H9 (cell line): ENCODE data around the gene EMX2. TPM values are rescaled to one million over a fixed set of nuclear protein-coding genes. Genes with fewer than 3 reads are reported as not detected.

ENCODE experiments used
- DNase-seq: peaks from one replicate; pipeline ENCODE4 v3.0.0-alpha.2; 2017
- H2AFZ ChIP-seq: one replicate; pipeline ENCODE4 v1.6.1; 2013; ENCODE audit warnings: mild to moderate bottlenecking, low read length, control low read depth, moderate library complexity
- H2AK5ac ChIP-seq: 2 replicates; pipeline ENCODE4 v1.6.1; 2013; ENCODE audit warnings: low read length, control low read depth, mixed read lengths; ENCODE audit not compliant: insufficient read length
- H2BK120ac ChIP-seq: one replicate; pipeline ENCODE4 v1.6.1; 2013; ENCODE audit warnings: low read depth, mild to moderate bottlenecking, low read length, control low read depth, inconsistent platforms; ENCODE audit not compliant: poor library complexity, severe bottlenecking
- H2BK12ac ChIP-seq: 2 replicates; pipeline ENCODE4 v1.6.1; 2013; ENCODE audit warnings: low read length, control low read depth, mixed read lengths, low read depth; ENCODE audit not compliant: insufficient read length
- H2BK15ac ChIP-seq: 2 replicates; pipeline ENCODE4 v1.6.1; 2013; ENCODE audit warnings: low read depth, low read length, control low read depth
- H2BK20ac ChIP-seq: one replicate; pipeline ENCODE4 v1.6.1; 2013; ENCODE audit warnings: low read depth, mild to moderate bottlenecking, low read length, control low read depth, inconsistent platforms; ENCODE audit not compliant: poor library complexity, severe bottlenecking
- H2BK5ac ChIP-seq: 2 replicates; pipeline ENCODE4 v1.6.1; 2013; ENCODE audit warnings: low read length, control low read depth, mixed read lengths; ENCODE audit not compliant: insufficient read length
- H3K14ac ChIP-seq: 2 replicates; pipeline ENCODE4 v1.6.1; 2013; ENCODE audit warnings: low read length, control low read depth; ENCODE audit not compliant: insufficient read depth
- H3K18ac ChIP-seq: 2 replicates; pipeline ENCODE4 v1.6.1; 2013; ENCODE audit warnings: low read depth, mild to moderate bottlenecking, mixed read lengths, low read length, control low read depth; ENCODE audit not compliant: insufficient read length
- H3K23ac ChIP-seq: 2 replicates; pipeline ENCODE4 v1.6.1; 2013; ENCODE audit warnings: low read length, control low read depth, mixed read lengths, low read depth; ENCODE audit not compliant: insufficient read length
- H3K23me2 ChIP-seq: 2 replicates; pipeline ENCODE4 v1.6.1; 2013; ENCODE audit warnings: low read depth, mild to moderate bottlenecking, mixed read lengths, low read length, control low read depth; ENCODE audit not compliant: insufficient read length, poor library complexity, severe bottlenecking
- H3K27ac ChIP-seq: 2 replicates; pipeline ENCODE4 v1.5.1; 2013; ENCODE audit warnings: low read length, control low read depth, mixed read lengths, low read depth; ENCODE audit not compliant: insufficient read length
- H3K27me3 ChIP-seq: 2 replicates; pipeline ENCODE4 v1.6.1; 2013; ENCODE audit warnings: low read length, control low read depth, inconsistent platforms; ENCODE audit not compliant: insufficient read depth
- H3K4ac ChIP-seq: 2 replicates; pipeline ENCODE4 v1.6.1; 2013; ENCODE audit warnings: low read depth, mild to moderate bottlenecking, control low read depth, inconsistent platforms, low read length, moderate library complexity
- H3K4me1 ChIP-seq: 2 replicates; pipeline ENCODE4 v1.6.1; 2013; ENCODE audit warnings: low read length, control low read depth, inconsistent platforms; ENCODE audit not compliant: insufficient read depth
- H3K4me2 ChIP-seq: 2 replicates; pipeline ENCODE4 v1.6.1; 2013; ENCODE audit warnings: low read length, control low read depth, mixed read lengths; ENCODE audit not compliant: insufficient read length, insufficient read depth
- H3K56ac ChIP-seq: 2 replicates; pipeline ENCODE4 v1.6.1; 2013; ENCODE audit warnings: low read depth, mild to moderate bottlenecking, mixed read lengths, low read length, control low read depth; ENCODE audit not compliant: insufficient read length
- H3K79me1 ChIP-seq: 2 replicates; pipeline ENCODE4 v1.6.1; 2013; ENCODE audit warnings: low read depth, mild to moderate bottlenecking, moderate library complexity, low read length, control low read depth, inconsistent platforms; ENCODE audit not compliant: insufficient read depth, poor library complexity, severe bottlenecking
- H3K79me2 ChIP-seq: 2 replicates; pipeline ENCODE4 v1.6.1; 2013; ENCODE audit warnings: low read length, control low read depth, inconsistent platforms; ENCODE audit not compliant: insufficient read depth
- H3K9ac ChIP-seq: 2 replicates; pipeline ENCODE4 v1.6.1; 2013; ENCODE audit warnings: low read length, control low read depth, mixed read lengths; ENCODE audit not compliant: insufficient read length; ENCODE audit errors: extremely low read depth
- H3K9me3 ChIP-seq: one replicate; pipeline ENCODE4 v1.6.1; 2013; ENCODE audit warnings: low read depth, low read length, inconsistent platforms; ENCODE audit not compliant: control insufficient read depth
- H3T11ph ChIP-seq: one replicate; pipeline ENCODE4 v1.6.1; 2013; ENCODE audit warnings: mild to moderate bottlenecking, low read length, control low read depth, inconsistent platforms
- H4K20me1 ChIP-seq: one replicate; pipeline ENCODE4 v1.6.1; 2013; ENCODE audit not compliant: control insufficient read depth, insufficient read length, insufficient read depth
- H4K5ac ChIP-seq: 2 replicates; pipeline ENCODE4 v1.6.1; 2013; ENCODE audit warnings: low read depth, mild to moderate bottlenecking, mixed read lengths, low read length, control low read depth; ENCODE audit not compliant: insufficient read length
- H4K8ac ChIP-seq: replicated peaks from 2 replicates; pipeline ENCODE4 v1.6.1; 2013; ENCODE audit warnings: low read length, control low read depth, mixed read lengths, low read depth; ENCODE audit not compliant: insufficient read length
- H4K91ac ChIP-seq: 2 replicates; pipeline ENCODE4 v1.6.1; 2013; ENCODE audit warnings: low read depth, mild to moderate bottlenecking, moderate library complexity, mixed read lengths, low read length, control low read depth; ENCODE audit not compliant: insufficient read length
- H3K27ac Mint-ChIP-seq, 3 experiments: 2 replicates in 2 of 3; 3 replicates in 1 of 3; pipeline ENCODE4 v1.8.0; 2020 to 2021; ENCODE audit warnings: mixed read lengths in 3 of 3, mild to moderate bottlenecking in 1 of 3, moderate library complexity in 1 of 3
- H3K27me3 Mint-ChIP-seq: 2 replicates; pipeline ENCODE4 v1.8.0; 2021; ENCODE audit warnings: low read depth, mild to moderate bottlenecking, moderate library complexity, mixed read lengths
- H3K36me3 Mint-ChIP-seq, 3 experiments: 2 replicates in 2 of 3; 3 replicates in 1 of 3; pipeline ENCODE4 v1.8.0; 2020 to 2021; ENCODE audit warnings: low read depth in 3 of 3, mixed read lengths in 3 of 3; ENCODE audit not compliant: insufficient read depth in 1 of 3
- H3K4me1 Mint-ChIP-seq, 2 experiments: 2 replicates each; pipeline ENCODE4 v1.8.0; 2020; ENCODE audit warnings: mixed read lengths in 2 of 2
- H3K4me3 Mint-ChIP-seq, 2 experiments: 2 replicates in 1 of 2; 3 replicates in 1 of 2; pipeline ENCODE4 v1.8.0; 2020 to 2021; ENCODE audit warnings: mild to moderate bottlenecking in 2 of 2, mixed read lengths in 2 of 2, moderate library complexity in 1 of 2
- H3K9me3 Mint-ChIP-seq, 2 experiments: 2 replicates in 1 of 2; 3 replicates in 1 of 2; pipeline ENCODE4 v1.8.0; 2020; ENCODE audit warnings: mild to moderate bottlenecking in 2 of 2, mixed read lengths in 2 of 2, moderate library complexity in 1 of 2
- CTCF ChIP-seq: fragments of 200-600 bp; sonication (generic); conservative IDR thresholded peaks from 3 replicates; pipeline ENCODE4 v1.8.0; 2021; ENCODE audit warnings: antibody characterized with exemption, mild to moderate bottlenecking
- WGBS: extraction: QIAGEN DNeasy Blood & Tissue Kit; methylation state at CpG from one replicate; pipeline ENCODE4 v1.1.7; 2013; ENCODE audit warnings: missing lambda C conversion rate, low lambda C conversion rate, mixed read lengths; ENCODE audit not compliant: insufficient read length; ENCODE audit errors: extremely low coverage; 5-methylcytosine and 5-hydroxymethylcytosine counted together
- total RNA-seq: library from RNA; stranded (reverse); gene quantifications from 2 replicates; pipeline ENCODE4 v1.2.1, GENCODE V29; 2021

Gene EMX2
- total RNA-seq, 1 experiment from 2014 or later: not detected

GRCh38 chr10:117551330-117552155, 9.0 kb downstream of the EMX2 start:
- Histone ChIP-seq H2BK120ac (no peak overlapping the region), H4K8ac (no peak overlapping the region), H2AK5ac (no peak overlapping the region), H3K23me2 (no peaks in the 10 kb centered on the region), H3K79me1 (no peaks in the 10 kb centered on the region), H3K4ac (no peak overlapping the region), H2BK15ac (no peak overlapping the region), H2BK12ac (no peak overlapping the region), H3K56ac (no peak overlapping the region), H3K14ac (no peak overlapping the region; the same call in 1 of the 2 replicates), H3K79me2 (no peaks in the 10 kb centered on the region), H2BK5ac (no peak overlapping the region), H2BK20ac (no peak overlapping the region), H3T11ph (no peak overlapping the region), H4K5ac (no peak overlapping the region), H3K27me3 (peaks cover 97% of the 10 kb centered on the region), H3K9ac (no peak overlapping the region), H3K9me3 (no peaks in the 10 kb centered on the region), H3K18ac (no peak overlapping the region), H2AFZ (no peak overlapping the region), H3K23ac (no peak overlapping the region), H4K91ac (no peak overlapping the region), H4K20me1 (peaks cover 4% of the 10 kb centered on the region), H3K4me2 (peak overlapping the region; percentile 32), H3K4me1 (no peaks in the 10 kb centered on the region; the same call in 1 of the 2 replicates), H3K27ac (no peak overlapping the region)
- DNase-seq: no peak
- no peak overlapping the region for H3K27ac Mint-ChIP-seq
- H3K4me3 Mint-ChIP-seq: peak overlapping the region in 1 of 2 experiments; percentile 71; a peak in 3 of 5 replicates
- WGBS: no CpG with 5 or more reads among the region's 45 CpGs
- H3K27me3 Mint-ChIP-seq: peaks cover 100% of the 10 kb centered on the region
- no peak for TF ChIP-seq CTCF
- H3K4me1 Mint-ChIP-seq: peaks cover 27 to 57% of the 10 kb centered on the region in 2 experiments
- H3K36me3 Mint-ChIP-seq: no peaks in the 10 kb centered on the region
- H3K9me3 Mint-ChIP-seq: peaks cover 0 to 13% of the 10 kb centered on the region in 2 experiments; a peak in 3 of 5 replicates
